Right cardiac atrium (tissue), 5 donors: ENCODE measurements around the gene MSH2. TPM values are rescaled to one million over a fixed set of nuclear protein-coding genes. Genes with fewer than 3 reads are reported as not detected.
A peak's percentile ranks its signal among the peaks of the same experiment; 100 is the strongest.
"Not testable (repeated sequence)": the region's sequence is repeated elsewhere in the genome, so short reads cannot be mapped to it uniquely, and the experiment has no call there.

Experiments used
- ATAC-seq, 2 donors: fragments of 200-7000 bp; cut with Tn5 transposase; one replicate each; pipeline versions ENCODE4 v1.8.0 to v1.9.1; 2020; ENCODE audit warnings: moderate library complexity in 2 of 2, mild to moderate bottlenecking in 1 of 2
- DNase-seq, 3 donors: peaks; one replicate each; pipeline ENCODE4 v3.0.0-alpha.2; 2020
- H3K27ac ChIP-seq: one replicate; pipeline ENCODE4 v1.5.1; 2013; ENCODE audit warnings: mild to moderate bottlenecking, low read length, control low read depth, moderate library complexity
- H3K27me3 ChIP-seq: one replicate; pipeline ENCODE4 v1.6.1; 2013; ENCODE audit not compliant: control insufficient read depth, insufficient read depth
- H3K4me1 ChIP-seq: one replicate; pipeline ENCODE4 v1.6.1; 2013; ENCODE audit warnings: low read length; ENCODE audit not compliant: control insufficient read depth, insufficient read depth
- H3K4me3 ChIP-seq: one replicate; pipeline ENCODE4 v1.5.1; 2013; ENCODE audit warnings: low read length, control low read depth
- H3K9me3 ChIP-seq: one replicate; pipeline ENCODE4 v1.6.1; 2013; ENCODE audit warnings: low read length; ENCODE audit not compliant: control insufficient read depth
- WGBS: extraction: QIAGEN DNeasy Blood & Tissue Kit; methylation state at CpG from one replicate; pipeline ENCODE4 v1.1.7; 2013; 5-methylcytosine and 5-hydroxymethylcytosine counted together
- intact Hi-C, 4 donors: fragments of 100-400 bp; cut with DNase I; formaldehyde crosslinking; loops; one replicate each; pipeline versions ENCODE4 v1.11.0 to v1.14.0; 2022 to 2023
- long read RNA-seq, 4 donors: library from polyadenylated mRNA; unstranded; transcript quantifications; one replicate each; pipeline ENCODE4 v2.0.0, GENCODE V29; 2020 to 2021
- polyA plus RNA-seq: library from polyadenylated mRNA; stranded (reverse); fragments of 200-250 nt; gene quantifications from one replicate; pipeline ENCODE4 v1.2.3, GENCODE V29; 2013
- total RNA-seq, 4 donors: library from RNA; stranded (reverse); fragmentation: NEBNext Ultra II Directional; extraction: Animal tissue kit (Norgen Biotek cat#: 25700); gene quantifications; one replicate each; pipeline ENCODE4 v1.2.1, GENCODE V29; 2021
- donor health status: healthy with polysubstance abuse.
- donor health status: DM: no; HTN: yes; CAD: no.
- donor health status: DM: no; HTN: no; CAD: no.
- donor health status: DM: no; HTN: yes; CAD: no; lungs with severe emphysema.
- donor health status: DM: yes; HTN: yes; CAD: no.

Gene MSH2
- total RNA-seq (10 to 100 TPM; 10.0 to 14.8 (median 10.2) TPM), polyA plus RNA-seq (7.4 TPM)
- long read RNA-seq, donor 1, transcript MSH2-201 (16 exons, 3,307 nt) = major isoform, 16 of 20 reads
- long read RNA-seq, donor 1, partial matches to known transcripts = 1 of 20 reads
- long read RNA-seq, donor 1, other reads (novel, unspliced or antisense) = 3 of 20 reads
- long read RNA-seq, donor 2, transcript MSH2-201 (16 exons, 3,307 nt) = major isoform, 8 of 11 reads
- long read RNA-seq, donor 2, partial matches to known transcripts = 2 of 11 reads
- long read RNA-seq, donor 2, other reads (novel, unspliced or antisense) = 1 of 11 reads
- long read RNA-seq, donor 3, transcript MSH2-201 (16 exons, 3,307 nt) = major isoform, 34 of 42 reads
- long read RNA-seq, donor 3, partial matches to known transcripts = 5 of 42 reads
- long read RNA-seq, donor 3, other reads (novel, unspliced or antisense) = 3 of 42 reads
- long read RNA-seq, donor 4, transcript MSH2-201 (16 exons, 3,307 nt) = major isoform, 17 of 19 reads
- long read RNA-seq, donor 4, partial matches to known transcripts = 1 of 19 reads
- long read RNA-seq, donor 4, other reads (novel, unspliced or antisense) = 1 of 19 reads

- under 1% methylated on average over 73 of the region's 73 CpGs for WGBS
- ATAC-seq = peak; percentile 99
- peak within 1 kb of the TSS; percentile 27 for H3K27ac ChIP-seq
These were observed at the start of gene MSH2 for GRCh38 chr2:47402805-47403608. Gene MSH2, plus strand, starts transcription at chr2:47403156. Its CDS starts 36 bp downstream, at chr2:47403192.

DNA sequence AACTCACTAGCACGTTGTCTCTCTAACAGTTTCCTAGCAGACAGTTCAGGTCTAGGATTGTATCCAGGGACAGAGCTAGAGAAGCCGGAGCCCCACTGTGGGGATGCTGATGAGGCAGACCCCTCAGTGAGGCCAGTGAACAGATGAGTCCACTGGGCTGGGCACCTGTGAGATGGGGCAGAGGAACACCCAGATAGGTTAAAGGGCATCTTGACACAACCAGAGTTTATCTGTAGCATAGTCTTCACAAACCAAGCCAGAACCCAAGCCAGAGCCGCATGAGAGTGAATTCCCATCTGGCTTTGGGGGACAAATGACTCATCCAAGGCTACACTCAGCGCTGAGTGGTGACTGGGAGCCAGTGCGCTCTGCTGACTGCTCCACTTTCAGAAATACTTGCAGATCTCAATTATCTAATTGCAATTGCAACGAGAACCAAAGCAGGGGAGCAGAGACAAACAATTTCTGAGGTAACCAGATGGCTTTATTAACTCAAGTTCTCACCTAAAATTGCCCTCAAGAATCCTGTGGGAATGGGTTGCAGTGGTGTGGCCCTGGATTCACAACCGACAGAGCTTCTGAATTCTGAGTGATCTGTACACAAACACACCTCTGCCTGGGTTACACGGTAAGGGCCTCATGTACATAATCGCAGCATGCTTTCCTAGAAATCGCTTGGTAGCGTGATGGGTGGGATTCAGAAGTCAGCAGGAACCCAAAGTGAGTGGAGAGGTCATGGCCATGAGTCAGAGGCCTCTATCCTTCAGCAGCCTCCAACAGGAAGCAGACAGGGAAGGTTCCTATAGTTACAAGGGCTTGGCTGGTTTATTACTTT, 48.7 kb upstream of the MSH2 start:
- H3K27ac ChIP-seq = no peak overlapping the region
- H3K9me3 ChIP-seq = no peaks in the 10 kb centered on the region
- intact Hi-C loops = no loop called here
- H3K27me3 ChIP-seq = no peaks in the 10 kb centered on the region
- H3K4me1 ChIP-seq = peaks cover 2% of the 10 kb centered on the region
- 88% methylated on average over 11 of the region's 11 CpGs for WGBS
- ATAC-seq = peak; percentile 50 to 52
- no peak overlapping the region for H3K4me3 ChIP-seq
- no peak for DNase-seq

More at GRCh38 chr2:47402805-47403608, at the start of gene MSH2:
- no peaks in the 10 kb centered on the region for H3K9me3 ChIP-seq
- DNase-seq = peak; percentile 93 to 97 (median 97)
- no peaks in the 10 kb centered on the region for H3K27me3 ChIP-seq
- H3K4me3 ChIP-seq = peak within 1 kb of the TSS; percentile 72
- peaks cover 6% of the 10 kb centered on the region for H3K4me1 ChIP-seq
- intact Hi-C loops = no loop called here

DNA sequence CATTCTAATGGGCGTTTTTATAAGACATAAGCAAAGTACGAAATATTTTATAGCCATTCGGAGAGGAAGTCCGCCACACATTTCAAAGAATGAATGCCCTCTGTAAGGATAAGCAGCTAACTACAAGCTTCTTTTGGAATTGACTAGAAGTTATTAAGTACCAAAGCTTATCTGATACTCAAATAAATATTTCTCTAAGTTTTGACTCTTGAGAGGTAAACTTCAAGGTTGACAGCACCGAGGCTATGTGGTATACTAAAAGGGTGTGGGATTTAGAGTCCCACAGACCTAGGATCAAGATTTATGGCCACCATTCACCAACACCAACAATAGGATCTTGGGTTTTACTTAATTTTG, 48.1 kb upstream of the MSH2 start:
- intact Hi-C loops = no loop called here
- WGBS = 86% methylated on average over 5 of the region's 5 CpGs
- no peak overlapping the region for H3K4me3 ChIP-seq
- no peak for ATAC-seq
- peaks cover 2% of the 10 kb centered on the region for H3K4me1 ChIP-seq
- no peaks in the 10 kb centered on the region for H3K27me3 ChIP-seq
- H3K27ac ChIP-seq = no peak overlapping the region
- DNase-seq = no peak
- no peaks in the 10 kb centered on the region for H3K9me3 ChIP-seq

DNA sequence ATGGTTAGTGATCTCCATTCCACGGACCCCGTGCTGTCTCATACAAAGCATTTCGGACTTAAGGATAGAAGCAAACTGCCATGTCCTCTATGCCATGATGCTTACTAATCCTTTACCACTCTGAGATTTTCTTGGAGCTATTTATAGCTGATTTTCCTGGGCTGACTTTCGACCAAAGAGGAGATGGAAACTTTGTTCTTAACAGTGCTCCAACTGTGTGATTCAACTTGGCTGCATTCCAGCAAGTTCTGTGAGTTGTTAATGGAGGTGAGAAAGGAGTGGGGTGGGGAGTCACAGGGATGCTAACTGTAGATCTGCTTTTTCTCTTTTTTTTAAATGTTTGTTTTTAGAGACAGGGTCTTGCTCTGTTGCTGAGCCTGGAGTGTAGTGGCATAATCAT, 45.5 kb upstream of the MSH2 start:
- H3K27me3 ChIP-seq = no peaks in the 10 kb centered on the region
- H3K4me1 ChIP-seq = peaks cover 2% of the 10 kb centered on the region
- 44% methylated on average over 4 of the region's 4 CpGs for WGBS
- ATAC-seq = peak; percentile 34 to 77
- intact Hi-C loops = no loop called here
- no peak overlapping the region for H3K27ac ChIP-seq
- no peak for DNase-seq
- no peaks in the 10 kb centered on the region for H3K9me3 ChIP-seq
- H3K4me3 ChIP-seq = no peak overlapping the region

DNA sequence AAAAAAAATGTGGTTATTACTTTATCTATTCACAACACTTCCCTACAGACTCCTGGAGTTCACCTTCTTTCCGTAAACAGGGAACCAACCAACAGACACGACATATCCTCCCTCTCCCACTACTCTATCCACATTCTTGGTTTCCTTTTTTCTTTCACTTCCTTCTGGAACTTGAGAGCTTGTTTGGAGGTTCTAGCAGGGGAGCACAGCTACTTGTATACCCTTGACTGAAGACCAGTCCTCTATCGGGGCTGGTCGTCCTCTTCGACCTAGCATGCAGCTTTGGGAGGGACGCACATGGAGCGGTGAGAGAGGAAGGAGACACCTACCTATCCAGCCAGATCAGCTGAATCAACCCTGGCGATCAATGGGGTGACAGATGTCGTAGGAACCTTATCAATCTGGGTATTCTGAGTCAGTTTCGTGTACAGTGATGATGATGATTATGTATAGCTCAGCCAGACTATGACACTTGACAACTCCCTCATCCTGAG, 43.5 kb upstream of the MSH2 start:
- H3K4me1 ChIP-seq = peaks cover 2% of the 10 kb centered on the region
- no peak overlapping the region for H3K4me3 ChIP-seq
- DNase-seq (no peak), ATAC-seq (no peak)
- intact Hi-C loops = no loop called here
- WGBS = 86% methylated on average over 10 of the region's 10 CpGs
- H3K9me3 ChIP-seq = no peaks in the 10 kb centered on the region
- H3K27me3 ChIP-seq = no peaks in the 10 kb centered on the region
- H3K27ac ChIP-seq = no peak overlapping the region

DNA sequence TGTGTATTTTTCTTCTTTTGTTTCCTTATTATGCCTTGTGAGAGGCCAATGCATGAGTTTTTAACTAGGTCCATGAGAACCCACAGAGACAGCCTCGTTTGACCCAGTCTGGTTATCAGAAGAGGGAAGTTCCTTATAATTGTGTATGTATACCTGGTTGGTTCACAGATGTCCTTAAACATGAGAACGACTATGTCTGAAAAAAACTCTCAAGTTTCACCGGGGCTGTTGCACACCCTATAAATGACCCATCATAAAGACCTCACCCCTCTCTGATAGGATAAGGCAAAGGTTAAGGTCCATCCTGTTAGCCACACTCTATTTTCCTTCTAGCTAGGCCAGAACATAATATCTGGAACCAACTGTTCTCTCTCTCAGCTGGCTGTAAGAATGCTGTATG, 42.7 kb upstream of the MSH2 start:
- Histone ChIP-seq H3K4me3 (no peak overlapping the region), H3K27me3 (no peaks in the 10 kb centered on the region), H3K27ac (no peak overlapping the region), H3K9me3 (no peaks in the 10 kb centered on the region), H3K4me1 (peaks cover 2% of the 10 kb centered on the region)
- DNase-seq (no peak), ATAC-seq (peak in 1 of 2 donors; percentile 50)
- intact Hi-C loops = no loop called here
- 73% methylated on average over 3 of the region's 3 CpGs for WGBS

- ATAC-seq (no peak), DNase-seq (no peak)
- H3K4me3 ChIP-seq = no peak overlapping the region
- 92% methylated on average over 3 of the region's 3 CpGs for WGBS
- no peaks in the 10 kb centered on the region for H3K9me3 ChIP-seq
- H3K4me1 ChIP-seq = peaks cover 2% of the 10 kb centered on the region
- intact Hi-C loops = no loop called here
- H3K27ac ChIP-seq = no peak overlapping the region
- no peaks in the 10 kb centered on the region for H3K27me3 ChIP-seq
These were observed 42.0 kb upstream of the MSH2 start for GRCh38 chr2:47360927-47361326.

DNA sequence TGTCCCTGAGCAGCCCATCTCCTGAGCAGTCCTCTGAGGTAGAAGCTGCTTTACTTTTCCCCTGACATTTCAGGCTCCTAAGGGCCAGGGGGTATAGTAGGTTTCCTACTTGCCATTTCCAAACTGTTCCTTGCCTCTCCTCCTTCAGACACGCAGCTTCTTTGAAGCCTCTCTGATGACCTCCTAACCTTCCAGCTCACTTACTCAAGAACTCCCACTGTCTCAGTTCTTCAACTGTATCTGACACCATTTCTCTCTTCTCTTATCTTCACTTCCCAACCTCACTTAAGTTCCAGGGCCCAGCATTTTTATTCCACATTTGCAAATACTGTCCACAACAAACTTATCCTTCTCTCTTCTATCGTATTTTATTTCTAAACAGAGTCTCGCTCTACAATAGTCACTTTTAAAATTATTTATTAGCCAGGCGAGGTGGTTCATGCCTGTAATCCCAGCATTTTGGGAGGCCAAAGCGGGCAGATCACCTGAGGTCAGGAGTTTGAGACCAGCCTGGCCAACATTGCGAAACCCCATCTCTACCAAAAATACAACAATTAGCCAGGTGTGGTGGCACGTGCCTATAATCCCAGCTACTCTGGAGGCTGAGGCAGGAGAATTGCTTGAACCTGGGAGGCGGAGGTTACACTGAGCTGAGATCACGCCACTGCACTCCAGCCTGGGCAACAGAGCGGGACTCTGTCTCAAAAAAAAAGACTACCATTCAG, 41.3 kb upstream of the MSH2 start:
- H3K27me3 ChIP-seq, H3K4me1 ChIP-seq, ATAC-seq, H3K4me3 ChIP-seq, intact Hi-C loops, H3K9me3 ChIP-seq, H3K27ac ChIP-seq, DNase-seq: not testable (repeated sequence)
- 89% methylated on average over 10 of the region's 10 CpGs for WGBS

- H3K4me3 ChIP-seq = no peak overlapping the region
- H3K4me1 ChIP-seq = no peaks in the 10 kb centered on the region
- no peaks in the 10 kb centered on the region for H3K9me3 ChIP-seq
- ATAC-seq (peak in 1 of 2 donors; percentile 40), DNase-seq (no peak)
- intact Hi-C loops = no loop called here
- 43% methylated on average over 5 of the region's 5 CpGs for WGBS
- no peaks in the 10 kb centered on the region for H3K27me3 ChIP-seq
- H3K27ac ChIP-seq = no peak overlapping the region
These were observed 29.2 kb upstream of the MSH2 start for GRCh38 chr2:47373747-47374146.

- DNase-seq (no peak), ATAC-seq (no peak)
- no peaks in the 10 kb centered on the region for H3K4me1 ChIP-seq
- no peaks in the 10 kb centered on the region for H3K27me3 ChIP-seq
- WGBS = 88% methylated on average over 1 of the region's 1 CpG
- no peak overlapping the region for H3K27ac ChIP-seq
- no peaks in the 10 kb centered on the region for H3K9me3 ChIP-seq
- intact Hi-C loops = no loop called here
- no peak overlapping the region for H3K4me3 ChIP-seq
These were observed 27.6 kb upstream of the MSH2 start for GRCh38 chr2:47375307-47375706.
